HG02884 (cell line): Measurements from ENCODE around the gene NAV1.
"Not testable (repeated sequence)": the region's sequence is repeated elsewhere in the genome, so short reads cannot be mapped to it uniquely, and the experiment has no call there.

Source experiments
- ATAC-seq: cut with Tn5 transposase; IDR thresholded peaks from one replicate; pipeline ENCODE4 v1.9.1; 2021; ENCODE audit warnings: mild to moderate bottlenecking, moderate library complexity; ENCODE audit not compliant: unreplicated experiment

NAV1 gene

GRCh38 chr1:201545851-201546492, 7.0 kb downstream of the NAV1 start:
- ATAC-seq = no peak

- not testable (repeated sequence) for ATAC-seq
Measured at GRCh38 chr1:201549522-201549921, 10.6 kb downstream of the NAV1 start.

DNA sequence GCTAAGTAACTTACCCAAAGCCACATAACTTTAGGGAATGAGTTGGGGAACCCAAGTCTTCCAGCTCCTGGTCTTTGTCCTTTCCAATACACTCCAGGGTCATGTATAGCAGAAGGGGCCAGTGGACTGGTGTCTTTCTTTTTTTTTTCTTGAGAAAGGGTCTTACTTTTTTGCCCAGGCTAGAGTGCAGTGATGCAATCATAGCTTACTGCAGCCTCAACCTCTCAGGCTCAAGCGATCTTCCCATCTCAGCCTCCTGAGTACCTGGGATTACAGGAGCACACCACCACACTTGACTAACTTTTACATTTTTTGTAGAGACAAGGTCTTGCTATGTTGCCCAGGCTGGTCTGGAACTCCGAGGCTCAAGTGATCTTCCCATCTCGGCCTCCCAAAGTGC, 12.2 kb downstream of the NAV1 start:
- no peak for ATAC-seq

GRCh38 chr1:201551877-201552731, 13.2 kb downstream of the NAV1 start:
- ATAC-seq = no peak

DNA sequence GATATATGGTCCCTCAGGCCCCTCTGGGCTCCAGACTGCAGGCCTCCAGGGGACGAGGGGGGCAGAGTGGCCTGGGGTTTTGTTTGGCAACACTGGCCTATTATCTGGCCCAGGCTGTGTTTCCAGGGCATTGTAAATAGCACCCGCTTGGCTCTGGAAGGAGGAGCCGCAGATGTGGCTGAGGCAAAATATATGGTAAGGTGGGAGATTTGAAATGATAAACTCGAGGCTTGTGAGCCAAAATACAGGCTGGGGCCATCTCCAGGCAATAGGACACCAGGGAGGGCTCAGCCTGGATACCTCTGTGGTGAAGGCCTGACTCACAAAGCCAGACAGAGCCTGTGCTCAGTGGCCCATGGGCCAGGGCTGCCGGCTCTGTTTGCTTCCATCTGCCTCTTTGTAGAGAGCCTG, 14.0 kb downstream of the NAV1 start:
- no peak for ATAC-seq

GRCh38 chr1:201553496-201554189, 14.7 kb downstream of the NAV1 start:
- ATAC-seq = no peak

GRCh38 chr1:201554190-201554600, 15.3 kb downstream of the NAV1 start:
- ATAC-seq = no peak

DNA sequence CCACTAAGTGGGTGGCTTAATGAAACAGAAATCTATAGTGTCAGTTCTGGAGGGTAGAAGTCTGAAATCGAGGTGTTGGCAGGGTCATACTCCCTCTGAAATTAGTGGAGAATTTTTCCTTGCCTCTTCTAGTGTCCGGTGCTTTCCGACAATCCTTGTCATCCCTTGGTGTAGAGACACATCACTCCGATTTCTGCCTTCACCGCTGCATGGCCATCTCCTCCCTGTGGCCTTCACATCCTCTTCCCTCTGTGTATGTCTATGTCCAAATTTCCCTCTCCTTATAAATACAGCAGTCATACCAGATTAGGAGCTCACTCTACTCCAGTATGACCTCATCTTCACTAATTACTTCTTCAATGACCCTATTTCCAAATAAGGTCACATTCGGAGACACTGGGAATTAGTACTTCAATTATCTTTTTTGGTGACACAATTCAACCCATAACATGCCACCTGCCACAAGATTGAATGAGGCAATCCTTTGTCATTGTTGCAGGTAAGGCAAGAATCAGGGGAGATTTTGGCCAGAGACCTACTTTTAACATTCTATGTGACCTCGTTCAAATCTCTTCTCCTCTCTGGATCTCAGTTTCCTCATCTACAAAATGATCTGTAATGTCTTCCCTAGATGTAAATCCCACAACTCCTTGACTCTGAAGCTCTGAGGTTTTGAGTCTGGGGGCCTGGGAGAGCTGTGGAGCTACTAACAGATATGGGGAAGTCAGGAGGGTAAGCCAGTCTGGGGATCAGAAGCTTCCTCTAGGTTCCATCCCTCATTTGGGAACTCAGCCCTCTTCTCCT, 16.1 kb downstream of the NAV1 start:
- no peak for ATAC-seq

DNA sequence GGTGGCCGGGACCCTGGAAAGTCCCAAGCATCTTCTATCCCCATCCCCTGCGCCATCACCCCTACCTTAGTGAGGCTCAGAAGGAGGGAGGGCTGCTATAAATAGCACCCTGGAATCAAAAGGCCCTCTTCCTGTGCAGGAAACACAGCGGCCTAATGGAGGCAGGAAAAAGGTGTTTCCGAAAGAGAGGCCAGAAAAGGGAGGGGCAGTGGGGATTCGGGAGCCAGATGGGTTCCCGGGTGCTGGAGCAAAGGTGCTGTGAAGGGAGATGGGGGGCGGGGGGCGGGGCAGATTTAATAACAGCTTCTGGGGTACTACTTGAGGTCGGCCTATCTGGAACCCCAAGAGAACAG, 16.6 kb downstream of the NAV1 start:
- ATAC-seq = no peak

GRCh38 chr1:201556841-201557571, 18.1 kb downstream of the NAV1 start:
- no peak for ATAC-seq

DNA sequence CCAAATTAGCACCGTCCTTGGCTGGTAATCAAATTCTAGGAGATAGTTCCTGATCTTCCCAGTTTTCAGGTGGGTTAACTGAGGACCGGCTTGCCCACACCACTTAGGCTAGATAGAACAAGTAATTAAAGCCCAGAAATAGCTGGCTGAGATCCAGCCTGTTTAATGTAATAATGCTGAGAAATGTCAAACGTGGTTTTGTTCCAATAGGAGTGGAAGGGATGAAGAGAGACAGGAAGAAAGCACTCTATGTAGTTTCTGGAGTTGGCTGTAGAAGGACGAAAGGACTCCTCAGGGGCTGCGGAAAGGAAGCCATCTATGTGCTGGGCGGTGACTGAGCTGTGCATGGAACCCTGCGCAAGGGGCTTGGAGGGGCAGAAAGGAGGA, 18.6 kb downstream of the NAV1 start:
- ATAC-seq = no peak

- ATAC-seq = peak; percentile 66
Measured at GRCh38 chr1:201559679-201560162, 20.8 kb downstream of the NAV1 start.

GRCh38 chr1:201560328-201561194, 21.6 kb downstream of the NAV1 start:
- ATAC-seq = no peak

DNA sequence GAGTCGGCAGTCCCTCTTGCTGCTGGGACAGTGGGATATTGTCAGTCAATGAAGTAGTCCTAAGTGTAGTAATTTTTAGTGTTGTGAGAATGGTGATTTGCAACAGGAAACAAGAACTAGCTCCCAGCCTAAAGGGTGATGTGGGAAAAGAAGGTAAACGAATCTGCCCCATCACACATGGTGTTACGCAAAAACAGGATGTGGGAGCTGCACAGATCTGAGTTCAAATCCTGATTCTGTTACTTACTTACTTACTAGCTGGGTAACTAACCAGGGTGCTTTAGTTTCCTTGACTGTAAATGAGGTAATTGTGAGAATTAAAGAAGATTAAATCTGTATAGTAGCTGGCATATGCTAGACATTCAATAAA, 22.3 kb downstream of the NAV1 start:
- no peak for ATAC-seq

GRCh38 chr1:201561601-201562000, 22.7 kb downstream of the NAV1 start:
- ATAC-seq = no peak

- no peak for ATAC-seq
Measured at GRCh38 chr1:201562257-201562656, 23.3 kb downstream of the NAV1 start.

DNA sequence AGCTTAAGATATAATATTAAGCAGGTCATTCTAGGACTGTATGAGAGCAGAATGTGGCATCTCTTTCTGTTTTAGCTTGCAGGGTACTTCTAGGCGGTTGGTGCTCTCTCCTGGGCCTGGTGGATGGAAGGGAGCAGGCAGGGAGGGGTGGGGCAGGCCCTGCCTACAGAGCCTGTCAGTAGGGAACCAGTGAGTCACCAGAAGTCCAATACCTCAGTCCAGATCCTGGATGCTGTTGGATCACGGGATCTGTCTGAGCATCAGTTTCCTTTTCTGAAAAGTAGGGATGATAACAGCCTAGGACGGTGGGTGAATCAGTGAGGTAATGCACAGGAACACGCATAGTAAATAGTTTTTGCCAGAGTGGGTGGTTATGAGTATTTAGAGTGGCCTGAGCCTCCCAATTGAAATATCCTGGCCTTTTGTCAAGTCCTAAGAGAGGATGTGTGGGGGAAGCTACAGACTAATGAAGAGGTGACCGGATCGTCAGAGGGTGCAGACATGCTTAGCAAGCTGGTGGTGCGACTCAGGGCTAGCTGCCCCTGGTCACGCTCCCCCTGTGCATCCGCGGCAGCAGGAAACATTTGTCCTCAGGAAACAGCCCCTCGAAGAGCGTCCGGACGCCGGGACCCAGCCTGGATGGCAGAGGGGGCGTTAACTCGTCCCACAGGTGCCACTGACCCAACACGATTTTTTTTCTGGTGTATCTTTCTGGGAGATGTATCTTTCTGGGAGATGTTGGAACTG, 23.9 kb downstream of the NAV1 start:
- no peak for ATAC-seq

DNA sequence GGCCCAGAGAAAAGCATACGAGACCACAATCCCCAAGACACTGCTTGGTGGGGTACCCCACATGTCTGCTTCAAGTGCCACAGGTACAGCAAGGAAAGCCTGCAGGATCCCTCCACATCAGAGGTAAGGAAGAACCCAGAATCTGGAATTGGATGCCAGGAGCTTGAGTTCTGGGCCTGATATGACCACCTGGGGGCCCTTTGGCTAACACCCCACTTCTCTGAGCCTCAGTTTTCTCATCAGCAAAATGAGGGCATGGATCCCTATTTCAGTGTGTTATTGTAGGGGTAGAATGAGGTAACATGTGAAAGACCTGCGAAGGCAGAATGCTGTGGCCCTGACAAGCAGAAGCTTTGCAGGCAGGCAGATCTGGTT, 24.5 kb downstream of the NAV1 start:
- ATAC-seq = no peak

- no peak for ATAC-seq
Measured at GRCh38 chr1:201563941-201564340, 25.0 kb downstream of the NAV1 start.
